ENCODE measurements around the gene C6orf89.

GRCh38 chr6:36912030-36912454, 26.3 kb downstream of the C6orf89 start:
- no peak for TF ChIP-seq CTCF (IDR thresholded peaks at IDR 0.05; ENCODE audit: low read length)
- TF ChIP-seq EZH2 (IDR thresholded peaks at IDR 0.05; ENCODE audit: borderline replicate concordance, low read length) = no peak

All from OCI-LY1 (cell line).